Panc1 (cell line): Measurements from ENCODE around the gene ATP11A. TPM values are rescaled to one million over a fixed set of nuclear protein-coding genes. Genes with fewer than 3 reads are reported as not detected.

Experiments
- ATAC-seq: fragments of 200-7000 bp; cut with Tn5 transposase; 2 replicates; pipeline ENCODE4 v1.9.1; 2020; ENCODE audit warnings: mild to moderate bottlenecking, moderate library complexity
- BruUV-seq: library from RNA; stranded (reverse); fragments of 400-500 nt; replicated peaks from 2 replicates; lab custom pipeline; 2021; lab: Mats Ljungman, UMichigan
- CTCF ChIA-PET: fragments of 300-600 bp; sonication (Branson Sonifier 250); formaldehyde crosslinking; loops from one replicate; lab custom pipeline; 2022; ENCODE audit warnings: antibody characterized with exemption; lab: Charles Lee
- POLR2A ChIA-PET: fragments of 300-600 bp; sonication (Branson Sonifier 250); formaldehyde crosslinking; loops from one replicate; lab custom pipeline; 2022; ENCODE audit warnings: antibody characterized with exemption; lab: Charles Lee
- DNase-seq: peaks from one replicate; pipeline ENCODE4 v3.0.0-alpha.2; 2010; ENCODE audit warnings: low read depth, low spot score
- H3K27ac ChIP-seq: 2 replicates; pipeline ENCODE4 v1.5.1; 2011; ENCODE audit warnings: mild to moderate bottlenecking, low read length, inconsistent platforms
- H3K27me3 ChIP-seq: fragments of 200-500 bp; sonication (Bioruptor generic); 2 replicates; pipeline ENCODE4 v1.6.0; 2014; ENCODE audit warnings: low read length, inconsistent platforms; ENCODE audit not compliant: control insufficient read depth, insufficient read depth
- H3K36me3 ChIP-seq: fragments of 200-500 bp; sonication (Bioruptor generic); 2 replicates; pipeline ENCODE4 v1.5.1; 2014; ENCODE audit warnings: inconsistent platforms, mild to moderate bottlenecking, low read length, moderate library complexity; ENCODE audit not compliant: control insufficient read depth, insufficient read depth
- H3K4me1 ChIP-seq: 2 replicates; pipeline ENCODE4 v1.5.1; 2011; ENCODE audit warnings: inconsistent platforms, mild to moderate bottlenecking, low read length, moderate library complexity; ENCODE audit not compliant: control insufficient read depth, insufficient read depth
- H3K4me3 ChIP-seq, 2 experiments: 2 replicates each; pipeline ENCODE4 v1.5.1; 2011 to 2012; ENCODE audit warnings: low read depth in 2 of 2, low read length in 2 of 2, mild to moderate bottlenecking in 2 of 2, inconsistent platforms in 1 of 2, moderate library complexity in 1 of 2
- H3K9me3 ChIP-seq: fragments of 200-500 bp; sonication (Bioruptor generic); 2 replicates; pipeline ENCODE4 v1.5.1; 2014; ENCODE audit warnings: low read depth, mild to moderate bottlenecking, inconsistent platforms, low read length, moderate library complexity; ENCODE audit not compliant: control insufficient read depth, insufficient read depth
- POLR2AphosphoS5 ChIP-seq: IDR thresholded peaks from 2 replicates; pipeline ENCODE4 v1.6.1; 2012; ENCODE audit warnings: mild to moderate bottlenecking, low read depth, low read length, moderate library complexity
- SIN3A ChIP-seq: IDR thresholded peaks from 2 replicates; pipeline ENCODE4 v1.6.1; 2012; ENCODE audit warnings: low read depth, mild to moderate bottlenecking, low read length, moderate library complexity, borderline replicate concordance; ENCODE audit not compliant: insufficient read depth
- TCF7L2 ChIP-seq: IDR thresholded peaks from 2 replicates; pipeline ENCODE4 v1.6.1; 2011; ENCODE audit warnings: mild to moderate bottlenecking, low read depth, low read length, inconsistent platforms
- in situ Hi-C: cut with HindIII; loops from 2 replicates; pipeline ENCODE4 v1.10.0; 2016; ENCODE audit warnings: low sequenced_read_pairs, low pct_unique_long_range_greater_than_20kb
- intact Hi-C: fragments of 100-400 bp; cut with micrococcal nuclease; formaldehyde crosslinking; loops from one replicate; pipeline ENCODE4 v1.10.0; 2022; ENCODE audit not compliant: unreplicated experiment
- total RNA-seq: library from RNA; stranded (reverse); gene quantifications from one replicate; pipeline ENCODE4 v1.2.1, GENCODE V29; 2021; ENCODE audit not compliant: unreplicated experiment
- TF ChIP-seq, protein P1 (sequence below), 2 experiments: IDR thresholded peaks; 2 replicates each; pipeline ENCODE4 v1.6.1; 2011 to 2012; ENCODE audit warnings: low read depth in 2 of 2, control low read depth in 1 of 2, low read length in 1 of 2, mild to moderate bottlenecking in 1 of 2, moderate library complexity in 1 of 2; ENCODE audit not compliant: insufficient read depth in 1 of 2
- TF ChIP-seq, protein P2 (sequence below): fragments of 450-650 bp; IDR thresholded peaks from 2 replicates; pipeline ENCODE4 v1.5.1; 2017; ENCODE audit warnings: mild to moderate bottlenecking

The ATP11A gene
- total RNA-seq, 1 experiment from 2014 or later = 85.8 TPM

- no peaks in the 10 kb centered on the region for H3K27me3 ChIP-seq
- no peaks in the 10 kb centered on the region for H3K36me3 ChIP-seq
- POLR2A ChIA-PET = no interaction called here
- no peaks in the 10 kb centered on the region for H3K9me3 ChIP-seq
- CTCF ChIA-PET = no interaction called here
- peaks cover 22% of the 10 kb centered on the region for H3K4me1 ChIP-seq
- TF ChIP-seq POLR2AphosphoS5 = no peak
- no TSS peak for BruUV-seq
- in situ Hi-C loops (no loop called here), intact Hi-C loops (no loop called here)
- no peak overlapping the region for H3K27ac ChIP-seq
- DNase-seq (no peak), ATAC-seq (no peak)
- H3K4me3 ChIP-seq = no peak overlapping the region
These were observed 14.7 kb downstream of the ATP11A start for GRCh38 chr13:112704308-112705145.

DNA sequence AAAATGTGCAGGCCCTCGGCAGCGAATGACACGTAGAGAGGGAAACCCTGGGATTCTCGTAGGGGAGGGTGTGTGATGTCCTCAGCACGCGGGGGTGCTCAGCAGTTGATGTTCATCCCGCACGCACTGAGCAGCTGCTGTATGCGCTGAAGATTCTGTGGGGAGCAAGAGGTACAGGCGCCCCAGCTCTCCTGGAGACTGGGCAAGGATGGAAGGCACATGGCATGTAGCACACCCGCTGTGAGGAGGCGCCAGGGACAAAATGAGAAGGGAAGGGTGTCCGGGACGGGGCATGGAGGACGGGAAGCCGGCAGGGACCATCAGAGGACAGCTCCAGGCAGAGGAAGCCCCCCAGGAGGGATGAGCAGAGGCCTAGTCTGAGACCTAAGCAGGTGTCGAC lies 15.4 kb downstream of the ATP11A start:
- H3K36me3 ChIP-seq = no peaks in the 10 kb centered on the region
- ChIA-PET CTCF (no interaction called here), POLR2A (no interaction called here)
- no peak for DNase-seq
- ATAC-seq = no peak
- H3K27ac ChIP-seq = no peak overlapping the region
- H3K9me3 ChIP-seq = no peaks in the 10 kb centered on the region
- TF ChIP-seq POLR2AphosphoS5 = no peak
- no peak for TF ChIP-seq TCF7L2
- TF ChIP-seq, protein P1, sequence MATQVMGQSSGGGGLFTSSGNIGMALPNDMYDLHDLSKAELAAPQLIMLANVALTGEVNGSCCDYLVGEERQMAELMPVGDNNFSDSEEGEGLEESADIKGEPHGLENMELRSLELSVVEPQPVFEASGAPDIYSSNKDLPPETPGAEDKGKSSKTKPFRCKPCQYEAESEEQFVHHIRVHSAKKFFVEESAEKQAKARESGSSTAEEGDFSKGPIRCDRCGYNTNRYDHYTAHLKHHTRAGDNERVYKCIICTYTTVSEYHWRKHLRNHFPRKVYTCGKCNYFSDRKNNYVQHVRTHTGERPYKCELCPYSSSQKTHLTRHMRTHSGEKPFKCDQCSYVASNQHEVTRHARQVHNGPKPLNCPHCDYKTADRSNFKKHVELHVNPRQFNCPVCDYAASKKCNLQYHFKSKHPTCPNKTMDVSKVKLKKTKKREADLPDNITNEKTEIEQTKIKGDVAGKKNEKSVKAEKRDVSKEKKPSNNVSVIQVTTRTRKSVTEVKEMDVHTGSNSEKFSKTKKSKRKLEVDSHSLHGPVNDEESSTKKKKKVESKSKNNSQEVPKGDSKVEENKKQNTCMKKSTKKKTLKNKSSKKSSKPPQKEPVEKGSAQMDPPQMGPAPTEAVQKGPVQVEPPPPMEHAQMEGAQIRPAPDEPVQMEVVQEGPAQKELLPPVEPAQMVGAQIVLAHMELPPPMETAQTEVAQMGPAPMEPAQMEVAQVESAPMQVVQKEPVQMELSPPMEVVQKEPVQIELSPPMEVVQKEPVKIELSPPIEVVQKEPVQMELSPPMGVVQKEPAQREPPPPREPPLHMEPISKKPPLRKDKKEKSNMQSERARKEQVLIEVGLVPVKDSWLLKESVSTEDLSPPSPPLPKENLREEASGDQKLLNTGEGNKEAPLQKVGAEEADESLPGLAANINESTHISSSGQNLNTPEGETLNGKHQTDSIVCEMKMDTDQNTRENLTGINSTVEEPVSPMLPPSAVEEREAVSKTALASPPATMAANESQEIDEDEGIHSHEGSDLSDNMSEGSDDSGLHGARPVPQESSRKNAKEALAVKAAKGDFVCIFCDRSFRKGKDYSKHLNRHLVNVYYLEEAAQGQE (IDR thresholded peaks at IDR 0.05; ENCODE audit: insufficient read depth in 1 of 2, low read depth in 2 of 2, low read length in 1 of 2) = no peak
- TF ChIP-seq, protein P2, sequence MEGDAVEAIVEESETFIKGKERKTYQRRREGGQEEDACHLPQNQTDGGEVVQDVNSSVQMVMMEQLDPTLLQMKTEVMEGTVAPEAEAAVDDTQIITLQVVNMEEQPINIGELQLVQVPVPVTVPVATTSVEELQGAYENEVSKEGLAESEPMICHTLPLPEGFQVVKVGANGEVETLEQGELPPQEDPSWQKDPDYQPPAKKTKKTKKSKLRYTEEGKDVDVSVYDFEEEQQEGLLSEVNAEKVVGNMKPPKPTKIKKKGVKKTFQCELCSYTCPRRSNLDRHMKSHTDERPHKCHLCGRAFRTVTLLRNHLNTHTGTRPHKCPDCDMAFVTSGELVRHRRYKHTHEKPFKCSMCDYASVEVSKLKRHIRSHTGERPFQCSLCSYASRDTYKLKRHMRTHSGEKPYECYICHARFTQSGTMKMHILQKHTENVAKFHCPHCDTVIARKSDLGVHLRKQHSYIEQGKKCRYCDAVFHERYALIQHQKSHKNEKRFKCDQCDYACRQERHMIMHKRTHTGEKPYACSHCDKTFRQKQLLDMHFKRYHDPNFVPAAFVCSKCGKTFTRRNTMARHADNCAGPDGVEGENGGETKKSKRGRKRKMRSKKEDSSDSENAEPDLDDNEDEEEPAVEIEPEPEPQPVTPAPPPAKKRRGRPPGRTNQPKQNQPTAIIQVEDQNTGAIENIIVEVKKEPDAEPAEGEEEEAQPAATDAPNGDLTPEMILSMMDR = no peak
- no peak for TF ChIP-seq SIN3A
- peaks cover 29% of the 10 kb centered on the region for H3K4me1 ChIP-seq
- in situ Hi-C loops = no loop called here
- intact Hi-C loops = no loop called here
- H3K4me3 ChIP-seq = no peak overlapping the region
- no peaks in the 10 kb centered on the region for H3K27me3 ChIP-seq
- no TSS peak for BruUV-seq

DNA sequence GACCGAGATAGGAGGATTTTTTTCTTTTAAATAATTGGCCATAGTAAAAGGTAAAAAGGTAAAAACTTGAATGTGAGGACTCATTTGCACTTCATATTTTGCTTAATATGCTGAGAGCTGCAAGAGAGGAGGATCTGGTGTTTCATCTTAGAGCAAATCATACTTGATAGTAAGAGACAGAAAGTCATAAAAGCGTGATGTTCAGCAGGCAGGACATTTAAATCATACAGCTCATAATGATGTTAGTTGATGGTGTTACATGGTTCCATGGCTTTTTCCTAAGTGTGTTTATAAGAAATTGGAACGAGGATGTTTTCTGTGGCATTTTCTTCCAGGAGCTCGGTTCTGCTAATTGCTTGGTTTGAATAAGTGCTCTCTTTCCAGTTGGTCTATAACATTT lies 16.3 kb downstream of the ATP11A start:
- no peak for DNase-seq
- in situ Hi-C loops = no loop called here
- Histone ChIP-seq H3K27ac (no peak overlapping the region), H3K4me1 (peaks cover 36% of the 10 kb centered on the region), H3K36me3 (no peaks in the 10 kb centered on the region), H3K4me3 (no peak overlapping the region), H3K27me3 (no peaks in the 10 kb centered on the region), H3K9me3 (no peaks in the 10 kb centered on the region)
- no peak for TF ChIP-seq POLR2AphosphoS5
- TF ChIP-seq, protein P1 (IDR thresholded peaks at IDR 0.05; ENCODE audit: insufficient read depth in 1 of 2, low read depth in 2 of 2, low read length in 1 of 2) = no peak
- TF ChIP-seq, protein P2 = no peak
- no peak for TF ChIP-seq TCF7L2
- no peak for TF ChIP-seq SIN3A
- ChIA-PET POLR2A (no interaction called here), CTCF (no interaction called here)
- no peak for ATAC-seq
- intact Hi-C loops = no loop called here
- no TSS peak for BruUV-seq
